Measurements from ENCODE around the gene STK38L. TPM values are rescaled to one million over a fixed set of nuclear protein-coding genes. Genes with fewer than 3 reads are reported as not detected.

STK38L gene
- total and polyA plus RNA-seq, 9 of the 15 experiments (the other 6 are each of a cell fraction or from before 2014, with no cell fraction given): 2.6 to 10.7 (median 6.9) TPM

DNA sequence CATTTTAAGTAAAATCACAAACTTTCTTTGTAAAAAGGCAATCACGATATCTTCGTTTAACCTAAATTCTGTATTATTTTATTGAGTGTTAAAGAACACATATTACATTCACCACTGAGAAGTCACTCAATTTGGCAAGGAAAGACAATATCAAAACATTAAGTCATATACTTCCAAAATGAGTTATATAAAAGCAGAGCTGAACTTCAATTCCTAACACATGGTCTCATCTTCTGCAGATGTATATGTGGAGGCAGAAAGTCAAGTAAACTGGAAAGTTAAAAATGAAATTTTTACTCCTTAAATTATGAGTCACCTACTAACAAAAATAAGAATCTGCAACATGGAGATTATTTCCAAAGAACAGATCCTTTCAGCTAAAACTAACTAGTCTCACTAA, 117.3 kb downstream of the STK38L start:
- in situ Hi-C loops (cut with MboI): no loop called here

More for the DNA sequence above, 117.3 kb downstream of the STK38L start:
- Histone ChIP-seq H3K4me1 (replicated peaks in 1 of 2; ENCODE audit: control insufficient read depth in 2 of 2, insufficient read depth in 2 of 2, low read length in 2 of 2) (no peaks in the 10 kb centered on the region), H3K36me3 (ENCODE audit: control insufficient read depth, insufficient read depth, low read length) (no peaks in the 10 kb centered on the region), H3K9me1 (ENCODE audit: control insufficient read depth, insufficient read depth, low read length) (no peaks in the 10 kb centered on the region), H3K9ac (ENCODE audit: insufficient read depth in 1 of 2, low read depth in 2 of 2, low read length in 2 of 2) (no peak overlapping the region), H3K27ac (ENCODE audit: extremely low read depth, low read depth, low read length) (no peak overlapping the region), H3K9me3 (replicated peaks; ENCODE audit: control insufficient read depth, insufficient read depth, low read depth, low read length) (no peaks in the 10 kb centered on the region), H3K27me3 (ENCODE audit: control insufficient read depth in 2 of 2, insufficient read depth in 2 of 2, low read length in 2 of 2) (no peaks in the 10 kb centered on the region), H3K4me2 (ENCODE audit: insufficient read depth, low read length) (no peak overlapping the region), H2AFZ (ENCODE audit: low read depth, low read length) (no peak overlapping the region), H3K79me2 (ENCODE audit: control insufficient read depth, insufficient read depth, low read length) (no peaks in the 10 kb centered on the region), H3K4me3 (no peak overlapping the region), H4K20me1 (replicated peaks; ENCODE audit: control insufficient read depth, insufficient read depth, low read length) (no peaks in the 10 kb centered on the region)
- no peak for DNase-seq (ENCODE audit: extremely low read depth in 1 of 4, low spot score in 3 of 4)
- no TSS peak for BruUV-seq (replicated peaks)
- TF ChIP-seq HMG20A (CRISPR knock-in tag; conservative IDR thresholded peaks at IDR 0.05) (no peak), SETDB1 (IDR thresholded peaks at IDR 0.05; ENCODE audit: low read length) (no peak), ZEB2 (IDR thresholded peaks at IDR 0.05) (no peak), FOXP1 (CRISPR knock-in tag; IDR thresholded peaks at IDR 0.05) (no peak), ERF (CRISPR knock-in tag; IDR thresholded peaks at IDR 0.05) (no peak), NFRKB (IDR thresholded peaks at IDR 0.05; ENCODE audit: low read depth) (no peak), ZNF583 (CRISPR knock-in tag; IDR thresholded peaks at IDR 0.05) (no peak), SREBF1 (IDR thresholded peaks at IDR 0.05; ENCODE audit: borderline replicate concordance, low read depth, low read length) (no peak), ZNF12 (CRISPR knock-in tag; IDR thresholded peaks at IDR 0.05) (no peak), CBFB (CRISPR knock-in tag; IDR thresholded peaks at IDR 0.05) (no peak), PML (IDR thresholded peaks at IDR 0.05; ENCODE audit: low read length) (no peak), MCM7 (IDR thresholded peaks at IDR 0.05) (no peak), ZNF699 (CRISPR knock-in tag; IDR thresholded peaks at IDR 0.05; ENCODE audit: insufficient replicate concordance) (no peak)
- TF ChIP-seq, protein P1, sequence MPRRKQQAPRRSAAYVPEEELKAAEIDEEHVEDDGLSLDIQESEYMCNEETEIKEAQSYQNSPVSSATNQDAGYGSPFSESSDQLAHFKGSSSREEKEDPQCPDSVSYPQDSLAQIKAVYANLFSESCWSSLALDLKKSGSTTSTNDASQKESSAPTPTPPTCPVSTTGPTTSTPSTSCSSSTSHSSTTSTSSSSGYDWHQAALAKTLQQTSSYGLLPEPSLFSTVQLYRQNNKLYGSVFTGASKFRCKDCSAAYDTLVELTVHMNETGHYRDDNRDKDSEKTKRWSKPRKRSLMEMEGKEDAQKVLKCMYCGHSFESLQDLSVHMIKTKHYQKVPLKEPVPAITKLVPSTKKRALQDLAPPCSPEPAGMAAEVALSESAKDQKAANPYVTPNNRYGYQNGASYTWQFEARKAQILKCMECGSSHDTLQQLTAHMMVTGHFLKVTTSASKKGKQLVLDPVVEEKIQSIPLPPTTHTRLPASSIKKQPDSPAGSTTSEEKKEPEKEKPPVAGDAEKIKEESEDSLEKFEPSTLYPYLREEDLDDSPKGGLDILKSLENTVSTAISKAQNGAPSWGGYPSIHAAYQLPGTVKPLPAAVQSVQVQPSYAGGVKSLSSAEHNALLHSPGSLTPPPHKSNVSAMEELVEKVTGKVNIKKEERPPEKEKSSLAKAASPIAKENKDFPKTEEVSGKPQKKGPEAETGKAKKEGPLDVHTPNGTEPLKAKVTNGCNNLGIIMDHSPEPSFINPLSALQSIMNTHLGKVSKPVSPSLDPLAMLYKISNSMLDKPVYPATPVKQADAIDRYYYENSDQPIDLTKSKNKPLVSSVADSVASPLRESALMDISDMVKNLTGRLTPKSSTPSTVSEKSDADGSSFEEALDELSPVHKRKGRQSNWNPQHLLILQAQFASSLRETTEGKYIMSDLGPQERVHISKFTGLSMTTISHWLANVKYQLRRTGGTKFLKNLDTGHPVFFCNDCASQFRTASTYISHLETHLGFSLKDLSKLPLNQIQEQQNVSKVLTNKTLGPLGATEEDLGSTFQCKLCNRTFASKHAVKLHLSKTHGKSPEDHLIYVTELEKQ (CRISPR knock-in tag; IDR thresholded peaks at IDR 0.05): no peak
- TF ChIP-seq, protein P2, sequence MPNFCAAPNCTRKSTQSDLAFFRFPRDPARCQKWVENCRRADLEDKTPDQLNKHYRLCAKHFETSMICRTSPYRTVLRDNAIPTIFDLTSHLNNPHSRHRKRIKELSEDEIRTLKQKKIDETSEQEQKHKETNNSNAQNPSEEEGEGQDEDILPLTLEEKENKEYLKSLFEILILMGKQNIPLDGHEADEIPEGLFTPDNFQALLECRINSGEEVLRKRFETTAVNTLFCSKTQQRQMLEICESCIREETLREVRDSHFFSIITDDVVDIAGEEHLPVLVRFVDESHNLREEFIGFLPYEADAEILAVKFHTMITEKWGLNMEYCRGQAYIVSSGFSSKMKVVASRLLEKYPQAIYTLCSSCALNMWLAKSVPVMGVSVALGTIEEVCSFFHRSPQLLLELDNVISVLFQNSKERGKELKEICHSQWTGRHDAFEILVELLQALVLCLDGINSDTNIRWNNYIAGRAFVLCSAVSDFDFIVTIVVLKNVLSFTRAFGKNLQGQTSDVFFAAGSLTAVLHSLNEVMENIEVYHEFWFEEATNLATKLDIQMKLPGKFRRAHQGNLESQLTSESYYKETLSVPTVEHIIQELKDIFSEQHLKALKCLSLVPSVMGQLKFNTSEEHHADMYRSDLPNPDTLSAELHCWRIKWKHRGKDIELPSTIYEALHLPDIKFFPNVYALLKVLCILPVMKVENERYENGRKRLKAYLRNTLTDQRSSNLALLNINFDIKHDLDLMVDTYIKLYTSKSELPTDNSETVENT (CRISPR knock-in tag; IDR thresholded peaks at IDR 0.05): no peak
- TF ChIP-seq, protein P3, sequence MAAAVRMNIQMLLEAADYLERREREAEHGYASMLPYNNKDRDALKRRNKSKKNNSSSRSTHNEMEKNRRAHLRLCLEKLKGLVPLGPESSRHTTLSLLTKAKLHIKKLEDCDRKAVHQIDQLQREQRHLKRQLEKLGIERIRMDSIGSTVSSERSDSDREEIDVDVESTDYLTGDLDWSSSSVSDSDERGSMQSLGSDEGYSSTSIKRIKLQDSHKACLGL (CRISPR knock-in tag; IDR thresholded peaks at IDR 0.05; ENCODE audit: borderline replicate concordance, poor library complexity, severe bottlenecking): no peak
- FAIRE-seq: peak; percentile 44
- CTCF ChIA-PET (ENCODE audit: low intra/inter-chr PET ratio): no interaction called here
- no peak for ATAC-seq
- POLR2A ChIA-PET: no interaction called here
- 0% methylated on average over 2 of the region's 2 CpGs for WGBS (ENCODE audit: insufficient coverage, low coverage, missing lambda C conversion rate)
- intact Hi-C loops (cut with micrococcal nuclease): no loop called here

Measured in K562 (cell line).